ENCODE measurements around the gene MPHOSPH6.
"Not testable (repeated sequence)": the region's sequence is repeated elsewhere in the genome, so short reads cannot be mapped to it uniquely, and the experiment has no call there.

The MPHOSPH6 gene

DNA sequence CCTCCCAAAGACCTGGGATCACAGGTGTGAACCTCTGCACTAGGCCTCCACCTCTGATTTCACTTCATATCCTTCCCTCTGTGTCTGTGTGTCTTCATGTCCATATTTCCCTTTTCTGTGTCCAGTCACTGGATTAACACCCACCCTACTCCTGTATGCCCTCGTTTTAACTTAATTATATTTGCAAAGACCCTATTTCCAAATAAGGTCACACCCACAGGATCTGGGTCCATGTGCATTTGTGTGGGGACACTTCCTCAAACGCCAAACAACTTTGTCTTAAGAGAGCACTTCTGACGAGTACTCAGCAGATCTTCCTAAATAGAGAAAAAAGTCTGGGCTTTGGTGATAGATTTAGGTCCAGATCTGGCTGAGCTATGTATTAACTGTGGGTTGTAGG is 56.3 kb downstream of the MPHOSPH6 start:
- DNase-seq = no peak

DNA sequence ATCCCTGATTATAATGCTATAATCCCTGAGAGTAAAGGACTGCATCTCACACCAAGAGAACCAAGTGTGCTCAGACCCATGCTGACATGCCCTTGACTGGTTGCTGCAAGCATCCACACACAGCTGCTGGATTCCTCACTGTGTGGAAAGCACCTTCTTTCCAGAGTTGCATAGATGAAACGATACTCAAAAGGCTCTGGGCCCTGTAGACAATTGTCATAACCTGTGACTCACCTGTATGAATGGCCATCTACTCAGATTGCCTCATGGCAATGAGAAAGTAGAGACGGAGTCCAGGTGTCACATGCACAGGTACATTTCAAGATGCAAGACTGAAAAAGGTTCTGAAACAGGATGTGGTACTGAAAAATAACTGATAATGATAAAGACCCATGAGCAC is 58.1 kb downstream of the MPHOSPH6 start:
- no peak for DNase-seq

DNA sequence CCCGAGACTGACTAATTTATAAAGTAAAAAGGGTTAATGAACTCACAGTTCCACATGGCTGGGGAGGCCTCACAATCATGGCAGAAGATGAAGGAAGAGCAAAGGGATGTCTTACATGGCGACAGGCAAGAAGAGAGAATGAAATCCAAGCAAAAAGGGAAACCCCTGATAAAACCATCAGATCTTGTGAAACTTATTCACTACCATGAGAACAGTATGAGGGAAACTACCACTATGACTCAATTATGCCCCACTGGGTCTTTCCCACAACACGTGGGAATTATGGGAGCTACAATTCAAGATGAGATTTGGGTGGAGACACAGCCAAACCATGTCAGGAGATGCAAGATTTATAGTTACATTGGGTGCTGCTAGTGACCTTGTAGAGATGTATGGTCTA is 60.8 kb downstream of the MPHOSPH6 start:
- not testable (repeated sequence) for DNase-seq

GRCh38 chr16:82108774-82109173 is 61.2 kb downstream of the MPHOSPH6 start:
- DNase-seq = no peak

DNA sequence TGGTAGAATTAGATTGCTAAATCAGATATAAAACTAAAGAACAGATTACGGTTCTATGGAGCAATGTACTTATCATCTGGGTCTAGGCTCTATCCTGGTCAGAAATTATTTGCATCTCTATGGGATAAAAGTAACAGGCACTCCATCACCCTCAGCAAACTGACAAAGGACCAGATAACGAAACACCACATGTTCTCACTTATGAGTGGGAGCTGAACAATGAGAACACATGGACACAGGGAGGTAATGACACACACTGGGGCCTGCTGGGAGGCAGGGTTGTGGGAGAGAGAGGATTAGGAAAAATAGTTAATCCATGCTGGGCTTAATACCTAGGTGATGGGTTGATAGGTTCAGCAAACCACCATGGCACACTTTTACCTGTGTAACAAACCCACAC is 61.9 kb downstream of the MPHOSPH6 start:
- DNase-seq = no peak

- DNase-seq = no peak
Observed at GRCh38 chr16:82105107-82105506, 64.9 kb downstream of the MPHOSPH6 start.
